KMS-11 (cell line): Measurements from ENCODE around the gene RAB7A.

Source experiments
- H2AFZ ChIP-seq: fragments of 200-600 bp; sonication (generic); 2 replicates; pipeline ENCODE4 v1.6.1; 2016; ENCODE audit warnings: antibody characterized with exemption, mixed run types, low read depth
- H3K27ac ChIP-seq: fragments of 200-600 bp; sonication (generic); 2 replicates; pipeline ENCODE4 v1.6.1; 2016; ENCODE audit warnings: mild to moderate bottlenecking, mixed run types
- H3K27me3 ChIP-seq: fragments of 200-600 bp; sonication (generic); 2 replicates; pipeline ENCODE4 v1.6.1; 2017; ENCODE audit warnings: mild to moderate bottlenecking, low read depth, mixed run types, moderate library complexity; ENCODE audit not compliant: insufficient read depth
- H3K36me3 ChIP-seq: fragments of 200-600 bp; sonication (generic); 2 replicates; pipeline ENCODE4 v1.6.1; 2017; ENCODE audit warnings: mild to moderate bottlenecking, mixed run types; ENCODE audit not compliant: insufficient read depth
- H3K4me1 ChIP-seq: fragments of 200-600 bp; sonication (generic); 2 replicates; pipeline ENCODE4 v1.6.1; 2016; ENCODE audit warnings: mild to moderate bottlenecking, low read depth, mixed run types; ENCODE audit not compliant: poor library complexity, severe bottlenecking
- H3K4me2 ChIP-seq: fragments of 200-600 bp; sonication (generic); 2 replicates; pipeline ENCODE4 v1.7.0; 2016; ENCODE audit warnings: mild to moderate bottlenecking, mixed run types
- H3K4me3 ChIP-seq: fragments of 200-600 bp; sonication (generic); IDR thresholded peaks from 2 replicates; pipeline ENCODE4 v1.6.1; 2017; ENCODE audit warnings: low read depth, low read length, mixed read lengths; ENCODE audit not compliant: insufficient read depth
- H3K79me2 ChIP-seq: fragments of 200-600 bp; sonication (generic); 2 replicates; pipeline ENCODE4 v1.6.1; 2016; ENCODE audit warnings: low read depth, mixed run types; ENCODE audit not compliant: insufficient read depth
- H3K9ac ChIP-seq: fragments of 200-600 bp; sonication (generic); 2 replicates; pipeline ENCODE4 v1.6.1; 2016; ENCODE audit warnings: mild to moderate bottlenecking, mixed run types
- H4K20me1 ChIP-seq: fragments of 200-600 bp; sonication (generic); 2 replicates; pipeline ENCODE4 v1.6.1; 2016; ENCODE audit warnings: mild to moderate bottlenecking, mixed run types; ENCODE audit not compliant: insufficient read depth
- CTCF ChIP-seq: fragments of 200-600 bp; sonication (generic); conservative IDR thresholded peaks from 2 replicates; pipeline ENCODE4 v1.6.1; 2017; ENCODE audit warnings: low read depth, mild to moderate bottlenecking, antibody characterized with exemption, low read length, moderate library complexity, mixed read lengths

RAB7A gene

GRCh38 chr3:128775241-128775640 lies 49.3 kb downstream of the RAB7A start:
- no peak overlapping the region for H3K4me2 ChIP-seq
- peaks cover 34% of the 10 kb centered on the region for H3K4me1 ChIP-seq
- TF ChIP-seq CTCF = no peak
- no peak overlapping the region for H3K27ac ChIP-seq
- H3K79me2 ChIP-seq = peaks cover 77% of the 10 kb centered on the region
- no peaks in the 10 kb centered on the region for H3K36me3 ChIP-seq
- H3K4me3 ChIP-seq = no peak overlapping the region
- H2AFZ ChIP-seq = no peak overlapping the region
- H3K27me3 ChIP-seq = no peaks in the 10 kb centered on the region
- H3K9ac ChIP-seq = no peak overlapping the region
- H4K20me1 ChIP-seq = 0 out of 2 replicates have a peak, but pooled peaks cover 7% of the 10 kb centered on the region

GRCh38 chr3:128775906-128776542 lies 50.0 kb downstream of the RAB7A start:
- H3K79me2 ChIP-seq = peaks cover 77% of the 10 kb centered on the region
- H4K20me1 ChIP-seq = 0 out of 2 replicates have a peak, but pooled peaks cover 7% of the 10 kb centered on the region
- no peaks in the 10 kb centered on the region for H3K27me3 ChIP-seq
- peaks cover 34% of the 10 kb centered on the region for H3K4me1 ChIP-seq
- H3K27ac ChIP-seq = no peak overlapping the region
- H3K4me2 ChIP-seq = no peak overlapping the region
- no peaks in the 10 kb centered on the region for H3K36me3 ChIP-seq
- no peak overlapping the region for H3K4me3 ChIP-seq
- H2AFZ ChIP-seq = no peak overlapping the region
- TF ChIP-seq CTCF = no peak
- H3K9ac ChIP-seq = no peak overlapping the region

GRCh38 chr3:128780101-128780837 lies 54.3 kb downstream of the RAB7A start:
- no peak overlapping the region for H3K4me3 ChIP-seq
- peaks cover 15% of the 10 kb centered on the region for H4K20me1 ChIP-seq
- no peak overlapping the region for H3K9ac ChIP-seq
- H3K4me2 ChIP-seq = no peak overlapping the region
- H3K36me3 ChIP-seq = no peaks in the 10 kb centered on the region
- H2AFZ ChIP-seq = no peak overlapping the region
- no peak for TF ChIP-seq CTCF
- H3K27me3 ChIP-seq = no peaks in the 10 kb centered on the region
- no peak overlapping the region for H3K27ac ChIP-seq
- peaks cover 88% of the 10 kb centered on the region for H3K79me2 ChIP-seq
- H3K4me1 ChIP-seq = peaks cover 28% of the 10 kb centered on the region

- Histone ChIP-seq H4K20me1 (peaks cover 9% of the 10 kb centered on the region), H3K4me3 (no peak overlapping the region), H3K36me3 (no peaks in the 10 kb centered on the region), H2AFZ (no peak overlapping the region), H3K9ac (no peak overlapping the region), H3K79me2 (peaks cover 85% of the 10 kb centered on the region), H3K4me2 (no peak overlapping the region), H3K4me1 (peaks cover 25% of the 10 kb centered on the region), H3K27me3 (no peaks in the 10 kb centered on the region), H3K27ac (no peak overlapping the region)
- TF ChIP-seq CTCF = no peak
Observed at GRCh38 chr3:128781164-128781563, 55.2 kb downstream of the RAB7A start.
